PC-3 (cell line): ENCODE results near the gene RGS12.

Source experiments
- EZH2phosphoT487 ChIP-seq: fragments of 300-600 bp; sonication (generic); IDR thresholded peaks from 2 replicates; pipeline ENCODE4 v1.6.1; 2018; ENCODE audit warnings: mild to moderate bottlenecking, antibody characterized with exemption, low read length, borderline replicate concordance
- TF ChIP-seq, protein P1 (sequence below): fragments of 300-600 bp; sonication (generic); conservative IDR thresholded peaks from 2 replicates; pipeline ENCODE4 v1.5.1; 2017; ENCODE audit warnings: antibody characterized with exemption, low read depth, mild to moderate bottlenecking, low read length

DNA sequence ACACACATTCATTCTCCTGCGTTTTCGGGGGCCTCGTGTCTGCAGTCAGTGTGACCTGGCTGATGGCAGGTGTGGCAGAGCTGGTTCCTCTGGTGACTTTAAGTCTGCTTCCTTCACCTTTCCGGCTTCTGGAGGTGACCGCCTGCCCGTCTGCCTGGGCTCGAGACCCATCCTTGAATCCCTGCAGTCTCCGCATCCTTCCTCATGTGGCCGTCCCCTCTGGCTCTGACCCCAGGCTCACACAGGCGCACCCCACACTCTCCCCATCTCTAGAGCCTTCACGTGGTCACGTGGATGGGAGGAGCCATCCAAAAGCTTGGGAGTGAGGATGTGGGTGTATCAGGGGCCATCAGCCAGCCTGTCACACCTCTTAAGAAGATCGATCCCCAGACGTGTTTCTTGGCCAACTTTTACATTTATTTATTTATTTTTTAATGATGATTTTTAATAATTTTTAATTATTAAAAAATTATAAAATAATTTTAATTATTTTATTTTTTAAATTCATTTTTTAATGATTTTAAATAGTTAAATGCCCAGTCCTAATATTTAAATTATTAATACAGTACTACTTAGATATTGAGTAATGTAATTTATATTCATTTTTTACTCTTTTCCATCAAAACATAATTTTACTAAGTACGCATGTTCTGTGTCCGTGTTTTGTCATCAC, 20.9 kb downstream of the RGS12 start:
- TF ChIP-seq, protein P1, sequence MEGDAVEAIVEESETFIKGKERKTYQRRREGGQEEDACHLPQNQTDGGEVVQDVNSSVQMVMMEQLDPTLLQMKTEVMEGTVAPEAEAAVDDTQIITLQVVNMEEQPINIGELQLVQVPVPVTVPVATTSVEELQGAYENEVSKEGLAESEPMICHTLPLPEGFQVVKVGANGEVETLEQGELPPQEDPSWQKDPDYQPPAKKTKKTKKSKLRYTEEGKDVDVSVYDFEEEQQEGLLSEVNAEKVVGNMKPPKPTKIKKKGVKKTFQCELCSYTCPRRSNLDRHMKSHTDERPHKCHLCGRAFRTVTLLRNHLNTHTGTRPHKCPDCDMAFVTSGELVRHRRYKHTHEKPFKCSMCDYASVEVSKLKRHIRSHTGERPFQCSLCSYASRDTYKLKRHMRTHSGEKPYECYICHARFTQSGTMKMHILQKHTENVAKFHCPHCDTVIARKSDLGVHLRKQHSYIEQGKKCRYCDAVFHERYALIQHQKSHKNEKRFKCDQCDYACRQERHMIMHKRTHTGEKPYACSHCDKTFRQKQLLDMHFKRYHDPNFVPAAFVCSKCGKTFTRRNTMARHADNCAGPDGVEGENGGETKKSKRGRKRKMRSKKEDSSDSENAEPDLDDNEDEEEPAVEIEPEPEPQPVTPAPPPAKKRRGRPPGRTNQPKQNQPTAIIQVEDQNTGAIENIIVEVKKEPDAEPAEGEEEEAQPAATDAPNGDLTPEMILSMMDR = no peak
- TF ChIP-seq EZH2phosphoT487 = no peak
